ENCODE measurements around the gene CRYBA4.

CRYBA4 gene

GRCh38 chr22:26665813-26666231 is 44.1 kb downstream of the CRYBA4 start:
- DNase-seq: no peak

- no peak for DNase-seq
Measured at GRCh38 chr22:26667140-26667539, 45.4 kb downstream of the CRYBA4 start.

- DNase-seq: no peak
Measured at GRCh38 chr22:26669060-26669481, 47.3 kb downstream of the CRYBA4 start.

- DNase-seq: no peak
Measured at GRCh38 chr22:26670459-26670858, 48.7 kb downstream of the CRYBA4 start.

GRCh38 chr22:26671317-26672059 is 49.7 kb downstream of the CRYBA4 start:
- DNase-seq: no peak

GRCh38 chr22:26672060-26672471 is 50.3 kb downstream of the CRYBA4 start:
- DNase-seq: no peak

GRCh38 chr22:26672590-26673468 is 51.1 kb downstream of the CRYBA4 start:
- peak; percentile 84 for DNase-seq

GRCh38 chr22:26673486-26673885 is 51.7 kb downstream of the CRYBA4 start:
- no peak for DNase-seq

GRCh38 chr22:26674211-26675190 is 52.7 kb downstream of the CRYBA4 start:
- no peak for DNase-seq

GRCh38 chr22:26675687-26676268 is 54.0 kb downstream of the CRYBA4 start:
- DNase-seq: no peak

GRCh38 chr22:26677217-26677616 is 55.5 kb downstream of the CRYBA4 start:
- DNase-seq: no peak

- no peak for DNase-seq
Measured at GRCh38 chr22:26679003-26679629, 57.4 kb downstream of the CRYBA4 start.
